DLD1 (cell line): ENCODE data around the gene SNCB.
"Not testable (repeated sequence)": the region's sequence is repeated elsewhere in the genome, so short reads cannot be mapped to it uniquely, and the experiment has no call there.

Experiments
- in situ Hi-C: cut with HindIII; loops from 2 replicates; pipeline ENCODE4 v1.10.0; 2017; ENCODE audit warnings: low sequenced_read_pairs

The SNCB gene

DNA sequence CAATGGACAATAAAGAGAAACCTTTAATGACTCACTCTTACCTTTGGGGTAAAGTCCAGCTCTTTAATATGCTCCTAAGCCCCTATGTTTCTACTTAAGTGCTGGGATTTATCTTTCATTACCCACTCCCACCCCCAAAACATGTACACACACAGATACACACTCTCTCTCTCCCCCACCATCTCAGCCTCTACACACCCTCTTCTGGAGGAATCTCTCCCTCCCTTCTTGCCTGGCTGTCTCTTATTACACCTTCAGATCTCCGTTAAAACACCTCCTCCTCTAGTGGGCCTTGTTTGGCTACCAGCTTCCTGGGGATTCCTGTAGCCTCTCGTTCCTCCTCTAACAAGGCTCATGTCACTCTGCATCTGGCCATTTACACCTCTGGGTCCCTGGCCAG lies 27.2 kb downstream of the SNCB start:
- in situ Hi-C loops: no loop called here

DNA sequence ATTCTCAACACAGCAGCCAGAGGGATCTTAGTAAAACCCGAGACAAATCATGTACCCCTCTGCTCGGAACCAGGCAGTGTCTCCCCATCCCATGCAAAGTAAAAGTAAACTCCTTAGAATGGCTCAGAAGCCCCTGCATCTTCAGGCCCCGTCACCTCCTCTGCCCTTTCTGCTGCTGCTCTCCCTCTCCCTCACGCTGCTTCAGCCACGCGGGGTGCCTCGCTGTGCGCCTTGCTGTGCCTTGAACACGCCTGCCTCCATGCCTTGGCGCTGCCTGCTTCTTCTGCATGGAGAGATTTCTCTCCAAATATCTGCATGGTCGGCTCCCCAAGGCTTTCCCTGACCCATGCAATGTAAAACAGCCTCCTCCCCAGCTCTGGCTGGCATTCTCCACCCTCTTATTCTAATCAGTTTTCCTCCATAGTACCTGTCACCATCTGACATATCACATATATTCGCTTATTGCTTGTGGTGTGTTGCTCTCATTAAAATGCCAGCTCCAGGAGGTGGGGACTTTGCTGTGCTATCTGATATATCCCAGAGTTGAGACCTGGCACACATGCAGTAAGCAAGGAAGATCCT lies 28.3 kb downstream of the SNCB start:
- in situ Hi-C loops: no loop called here

DNA sequence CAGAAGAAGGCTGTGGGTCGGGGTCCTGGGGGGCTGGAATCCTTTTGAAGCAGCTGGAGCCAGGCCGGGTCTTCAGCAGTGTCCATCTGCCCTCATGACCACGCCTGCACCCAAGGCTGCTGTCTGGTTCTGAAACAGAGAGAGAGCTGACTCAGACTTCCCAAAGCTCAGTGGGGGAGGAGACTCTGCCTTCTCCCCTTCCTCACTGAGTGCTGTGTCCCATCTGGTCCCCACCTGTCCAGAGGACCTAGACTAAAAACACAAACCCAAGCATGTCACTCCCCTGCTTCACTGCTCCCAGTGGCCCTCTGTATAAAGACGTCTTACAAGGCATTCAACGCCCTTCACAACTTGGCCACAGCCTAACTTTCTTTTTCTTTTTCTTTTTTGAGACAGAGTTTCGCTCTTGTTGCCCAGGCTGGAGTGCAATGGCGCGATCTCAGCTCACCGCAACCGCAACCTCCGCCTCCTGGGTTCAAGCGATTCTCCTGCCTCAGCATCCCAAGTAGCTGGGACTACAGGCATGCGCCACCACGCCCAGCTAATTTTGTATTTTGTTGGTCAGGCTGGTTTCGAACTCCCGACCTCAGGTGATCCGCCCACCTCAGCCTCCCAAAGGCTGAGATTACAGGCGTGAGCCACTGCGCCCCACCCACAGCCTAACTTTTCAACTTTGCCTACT lies 30.4 kb downstream of the SNCB start:
- in situ Hi-C loops: not testable (repeated sequence)

DNA sequence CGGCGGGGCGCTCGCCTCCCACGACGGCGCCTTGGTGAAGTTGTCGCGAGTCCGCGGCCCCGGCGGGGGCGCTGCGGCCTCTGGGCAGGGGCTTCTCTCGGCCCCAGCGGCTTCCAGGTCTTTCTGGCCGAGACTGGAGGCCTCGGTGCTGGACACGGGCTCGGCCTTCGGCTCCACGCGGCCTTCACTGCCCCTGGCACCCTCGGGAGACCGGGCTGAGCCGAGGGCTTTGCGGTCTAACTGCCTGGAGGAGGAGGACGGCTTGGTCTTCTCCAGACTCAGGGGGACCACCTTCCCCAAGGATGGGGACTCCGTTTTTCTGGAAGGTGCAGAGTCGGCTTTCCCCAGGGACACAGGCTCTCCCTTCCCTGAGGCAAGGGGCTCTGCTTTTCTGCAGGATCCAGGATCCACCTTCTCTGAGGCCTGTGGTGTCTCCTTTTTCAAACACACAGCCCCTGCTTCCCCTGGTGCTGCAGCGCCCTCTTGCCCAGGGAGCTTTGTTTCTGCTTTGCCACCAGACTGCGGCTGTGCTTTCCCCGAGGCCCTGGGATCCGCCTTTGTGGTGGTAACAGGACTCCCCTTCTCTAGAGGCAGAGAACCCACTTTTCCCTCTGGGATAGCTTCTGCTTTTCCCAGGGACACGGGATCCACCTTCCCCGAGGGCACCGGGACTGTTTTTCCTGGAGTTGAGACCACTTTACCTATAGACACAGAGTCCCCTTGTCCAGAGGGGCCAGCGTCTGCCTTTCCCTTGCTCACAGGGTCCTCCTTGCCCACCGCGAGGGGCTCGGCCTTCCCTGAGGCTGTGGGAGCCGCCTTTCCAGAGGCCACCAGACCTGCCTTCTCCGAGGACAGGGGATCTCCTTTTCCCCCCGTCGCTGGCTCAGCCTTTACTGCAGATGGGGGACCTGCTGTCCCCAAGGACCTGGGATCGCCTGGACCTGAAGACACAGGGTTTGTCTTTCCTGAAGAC lies 32.6 kb downstream of the SNCB start:
- in situ Hi-C loops: no loop called here

DNA sequence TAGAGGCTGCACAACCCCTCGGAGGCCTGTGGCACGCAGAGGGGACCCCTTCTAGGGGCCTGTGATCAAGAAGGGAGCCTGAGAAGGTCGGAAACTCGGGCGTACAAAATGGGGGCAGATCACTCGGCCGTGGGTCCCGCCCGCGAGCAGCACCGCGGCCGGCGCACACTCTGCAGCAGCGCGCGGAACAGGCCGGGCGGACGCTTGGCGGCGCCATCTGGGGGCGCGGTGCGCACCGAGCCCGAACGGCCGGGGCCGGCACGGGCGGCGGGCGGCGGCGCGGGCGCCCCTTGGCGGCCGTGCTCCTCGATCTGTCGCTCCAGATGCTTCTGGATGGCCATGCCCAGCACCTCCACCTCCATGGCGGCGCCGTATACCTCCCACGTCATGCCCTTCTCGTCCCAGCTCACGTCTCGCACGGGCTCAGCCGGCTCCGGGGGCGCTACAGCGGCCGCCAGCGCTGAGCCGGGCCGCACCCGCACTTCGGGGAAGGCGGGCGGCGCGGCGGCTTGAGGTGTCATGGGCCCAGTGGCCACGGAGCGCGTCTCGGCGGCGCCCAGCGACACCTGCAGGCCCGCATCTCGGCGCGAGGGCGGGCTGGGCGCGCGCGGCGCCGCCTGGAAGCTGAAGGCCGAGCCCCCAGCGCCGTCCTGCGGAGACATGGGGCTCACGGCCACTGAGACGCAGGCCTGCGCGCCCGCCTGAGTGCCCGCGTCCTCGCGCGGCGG lies 33.5 kb downstream of the SNCB start:
- in situ Hi-C loops: no loop called here

DNA sequence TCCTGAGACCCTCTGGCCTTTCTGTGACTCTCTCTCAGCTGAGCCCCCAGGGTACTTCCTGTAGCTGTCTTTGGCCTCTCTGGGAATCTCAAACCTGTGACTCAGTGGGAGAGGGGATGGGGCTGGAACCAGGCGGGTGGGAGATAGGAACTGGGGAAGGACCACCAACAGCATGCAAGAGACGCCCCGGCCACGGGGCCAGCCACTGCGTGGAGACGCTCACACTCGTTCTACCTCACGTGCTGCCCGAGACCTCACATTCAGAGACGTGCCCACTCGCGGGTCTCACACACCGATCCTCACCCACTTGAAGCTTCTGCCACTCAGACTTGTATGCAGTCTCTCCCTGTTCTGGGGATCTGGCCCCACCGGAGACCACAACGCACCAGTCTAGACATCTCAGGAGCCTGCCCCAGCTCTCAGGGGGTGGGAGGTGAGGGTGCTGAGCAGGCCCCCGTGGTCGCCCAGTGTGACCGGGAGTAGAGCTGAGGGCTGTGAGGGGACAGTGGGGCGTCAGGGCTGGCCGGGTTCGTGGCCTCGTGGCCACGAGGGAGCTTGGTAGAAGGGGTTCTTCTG lies 34.2 kb downstream of the SNCB start:
- in situ Hi-C loops: no loop called here

DNA sequence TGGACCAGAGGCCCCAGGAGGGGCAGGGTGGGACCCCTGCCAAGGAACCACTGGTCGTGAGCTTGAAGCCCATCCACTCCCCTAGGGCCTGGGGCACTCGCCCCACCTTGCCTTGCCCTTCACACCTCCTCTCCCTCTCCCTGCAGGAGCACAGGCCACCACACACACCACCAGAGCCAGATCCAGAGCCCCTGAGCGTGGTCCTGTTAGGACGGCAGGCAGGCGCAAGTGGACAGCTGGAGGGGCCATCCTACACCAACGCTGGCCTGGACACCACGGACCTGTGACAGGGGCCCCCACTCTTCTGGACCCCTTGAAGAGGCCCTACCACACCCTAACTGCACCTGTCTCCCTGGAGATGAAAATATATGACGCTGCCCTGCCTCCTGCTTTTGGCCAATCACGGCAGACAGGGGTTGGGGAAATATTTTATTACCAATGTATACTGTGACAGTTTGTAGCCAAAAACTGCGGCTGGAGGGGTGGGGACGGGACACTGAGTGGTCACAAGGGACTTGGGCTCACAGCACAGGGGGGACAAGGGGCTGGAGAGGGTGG lies 34.9 kb downstream of the SNCB start:
- in situ Hi-C loops: no loop called here

DNA sequence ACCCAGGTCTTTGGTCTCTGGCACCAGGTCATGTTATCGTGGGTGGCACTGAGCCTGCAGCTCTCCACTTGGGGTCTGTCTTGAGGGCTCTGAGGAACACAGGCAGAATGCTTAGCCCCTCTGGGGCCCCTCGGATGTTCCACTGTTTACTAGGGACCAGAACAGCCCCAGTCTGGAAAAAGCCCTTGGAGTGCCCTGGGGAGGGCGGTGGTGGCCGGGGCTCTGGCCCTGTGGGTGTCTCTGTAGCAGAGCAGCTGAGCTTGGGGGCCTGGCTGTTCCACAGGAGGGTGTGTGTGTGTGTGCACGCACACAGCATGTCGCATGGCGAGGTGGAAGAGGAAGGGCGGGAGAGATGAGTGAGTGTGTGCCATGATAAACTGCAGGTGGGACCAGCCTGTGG lies 35.8 kb downstream of the SNCB start:
- in situ Hi-C loops: no loop called here

DNA sequence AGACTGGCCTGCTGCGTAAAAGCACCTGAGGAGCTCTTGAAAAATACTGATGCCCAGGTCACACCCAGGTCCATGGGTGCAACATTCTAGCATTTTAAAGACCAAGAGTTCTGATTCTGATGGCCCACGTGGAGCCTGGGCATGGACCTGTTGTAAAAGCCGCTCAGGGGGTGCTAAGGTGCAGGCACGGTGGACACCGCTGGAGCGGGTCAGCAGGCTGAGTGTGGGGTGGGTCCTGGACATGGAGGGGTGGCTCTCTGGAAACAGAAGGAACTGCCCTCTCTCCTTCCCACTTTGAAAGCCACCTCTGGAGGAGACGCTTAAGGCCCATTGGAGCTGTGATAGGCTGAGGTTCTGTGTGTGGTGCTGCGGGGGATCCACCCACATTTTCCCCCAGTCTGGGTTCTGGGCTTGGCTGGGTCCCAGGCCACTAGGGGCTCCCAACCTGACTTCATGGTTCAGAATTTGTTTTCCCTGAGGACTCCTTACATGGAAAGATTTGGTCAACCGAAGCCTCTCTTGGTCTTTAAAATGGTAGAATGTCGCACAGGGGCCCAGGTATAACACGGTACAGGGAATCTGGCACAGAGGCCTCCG lies 37.0 kb downstream of the SNCB start:
- in situ Hi-C loops: no loop called here

DNA sequence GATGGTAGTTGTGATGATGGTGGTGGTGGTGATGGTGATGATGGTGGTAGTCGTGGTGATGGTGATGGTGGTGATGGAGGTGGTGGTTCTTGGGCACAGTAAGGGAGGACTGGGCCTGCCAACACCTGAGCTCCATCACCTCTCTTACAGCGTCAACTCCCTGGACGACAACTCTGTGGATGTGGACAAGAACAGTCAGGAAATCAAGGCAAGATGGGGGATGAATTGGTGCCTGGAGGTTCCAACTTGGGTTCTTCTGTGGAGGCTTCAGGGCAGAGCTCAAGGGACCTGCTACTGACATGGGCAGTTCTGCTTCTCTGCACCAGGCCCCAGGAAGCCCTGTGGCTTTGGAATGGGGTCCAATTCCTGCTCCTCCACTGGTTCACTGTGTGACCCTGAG lies 37.8 kb downstream of the SNCB start:
- in situ Hi-C loops: no loop called here

DNA sequence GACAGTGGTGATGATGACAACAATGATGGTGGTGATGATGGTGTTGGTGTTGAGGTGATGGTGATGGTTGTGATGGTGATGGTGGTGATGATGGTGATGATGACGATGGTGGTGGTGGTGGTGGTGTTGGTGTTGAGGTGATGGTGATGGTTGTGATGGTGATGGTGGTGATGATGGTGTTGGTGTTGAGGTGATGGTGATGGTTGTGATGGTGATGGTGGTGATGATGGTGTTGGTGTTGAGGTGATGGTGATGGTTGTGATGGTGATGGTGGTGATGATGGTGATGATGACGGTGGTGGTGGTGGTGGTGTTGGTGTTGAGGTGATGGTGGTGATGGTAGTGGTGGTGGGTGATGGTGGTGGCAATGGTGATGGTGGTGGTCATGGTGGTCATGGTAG lies 38.7 kb downstream of the SNCB start:
- in situ Hi-C loops: not testable (repeated sequence)

DNA sequence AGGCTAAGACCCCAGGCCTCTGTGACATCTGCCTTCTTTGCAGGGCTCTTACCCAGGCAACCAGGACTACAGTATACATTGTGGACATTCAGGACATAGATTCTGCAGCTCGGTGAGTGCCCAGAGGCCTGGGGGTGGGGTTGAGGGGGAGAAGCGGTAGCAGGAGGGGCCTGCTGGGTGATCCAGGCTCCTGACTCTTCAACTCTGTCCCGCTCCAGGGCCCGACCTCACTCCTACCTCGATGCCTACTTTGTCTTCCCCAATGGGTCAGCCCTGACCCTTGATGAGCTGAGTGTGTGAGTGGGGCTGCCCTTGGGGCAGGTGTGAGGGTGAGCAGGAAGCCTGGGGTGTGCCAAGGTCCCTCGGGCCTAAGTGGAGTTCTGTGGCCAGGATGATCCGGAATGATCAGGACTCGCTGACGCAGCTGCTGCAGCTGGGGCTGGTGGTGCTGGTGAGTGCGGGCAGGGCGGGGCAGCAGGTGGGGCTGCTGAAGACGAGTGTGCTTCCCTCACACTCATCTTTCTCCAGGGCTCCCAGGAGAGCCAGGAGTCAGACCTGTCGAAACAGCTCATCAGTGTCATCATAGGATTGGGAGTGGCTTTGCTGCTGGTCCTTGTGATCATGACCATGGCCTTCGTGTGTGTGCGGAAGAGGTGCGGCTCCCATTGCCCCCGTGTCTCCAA lies 40.2 kb downstream of the SNCB start:
- in situ Hi-C loops: no loop called here

DNA sequence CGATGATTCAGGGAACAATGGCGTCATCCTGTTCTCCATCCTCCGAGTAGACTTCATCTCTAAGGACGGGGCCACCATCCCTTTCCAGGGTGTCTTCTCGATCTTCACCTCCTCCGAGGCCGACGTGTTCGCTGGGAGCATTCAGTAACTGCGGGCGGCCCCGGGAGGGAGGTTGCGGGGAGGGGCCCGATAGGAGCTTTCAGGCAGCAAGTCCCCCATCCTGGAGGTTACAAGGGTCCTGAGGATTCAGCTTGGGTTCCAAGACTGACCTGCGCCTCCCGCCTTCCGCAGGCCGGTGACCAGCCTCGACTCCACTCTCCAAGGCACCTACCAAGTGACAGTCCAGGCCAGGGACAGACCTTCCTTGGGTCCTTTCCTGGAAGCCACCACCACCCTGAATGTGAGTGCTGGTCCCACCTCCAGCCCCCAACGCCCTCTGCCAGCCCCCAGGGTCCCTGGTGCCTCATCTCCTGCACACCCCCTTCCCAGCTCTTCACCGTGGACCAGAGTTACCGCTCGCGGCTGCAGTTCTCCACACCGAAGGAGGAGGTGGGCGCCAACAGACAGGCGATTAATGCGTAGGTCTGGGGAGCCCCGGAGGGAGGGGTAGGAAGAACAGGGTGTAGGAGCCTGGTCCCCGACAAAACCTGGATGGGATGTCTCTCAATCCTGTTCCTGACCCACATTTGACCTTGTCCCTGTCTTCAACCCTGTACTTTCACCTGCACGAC lies 41.1 kb downstream of the SNCB start:
- in situ Hi-C loops: no loop called here

DNA sequence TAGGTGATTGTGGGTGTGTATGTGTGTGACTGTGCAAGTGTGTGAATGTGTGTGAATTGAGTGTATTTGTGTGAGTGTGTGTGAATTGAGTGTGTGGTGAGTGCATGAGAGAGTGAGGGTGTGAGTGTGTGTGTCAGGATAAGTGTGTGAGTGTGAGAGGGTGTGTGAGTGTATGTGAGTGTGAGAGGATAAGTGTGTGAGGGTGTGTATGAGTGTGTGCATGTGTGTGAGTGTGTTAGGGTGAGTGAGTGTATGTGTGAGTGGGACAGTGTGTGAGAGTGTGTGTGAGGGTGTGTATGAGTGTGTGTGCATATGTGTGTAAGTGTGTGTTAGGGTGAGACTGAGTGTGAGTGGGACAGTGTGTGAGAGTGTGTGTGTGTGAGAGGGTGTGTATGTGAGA lies 42.0 kb downstream of the SNCB start:
- in situ Hi-C loops: no loop called here

DNA sequence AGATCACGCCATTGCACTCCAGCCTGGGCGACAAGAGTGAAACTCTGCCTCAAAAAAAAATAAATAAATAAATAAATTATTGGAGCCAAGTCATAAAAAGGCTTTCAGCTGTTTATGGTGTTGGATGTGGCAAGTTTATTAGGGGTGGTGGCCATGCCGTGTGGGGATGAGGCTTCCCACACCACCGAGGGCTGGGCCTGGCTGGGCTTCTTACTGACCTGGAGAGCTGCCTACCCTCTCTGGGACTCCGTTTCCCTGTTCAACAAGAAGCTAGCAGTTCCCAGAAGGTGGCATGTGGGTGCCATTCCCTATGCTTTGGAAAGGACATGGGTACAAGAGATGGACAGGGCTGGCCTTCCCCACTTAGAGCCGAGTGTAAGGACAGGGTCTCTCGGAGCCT lies 42.9 kb downstream of the SNCB start:
- in situ Hi-C loops: no loop called here

DNA sequence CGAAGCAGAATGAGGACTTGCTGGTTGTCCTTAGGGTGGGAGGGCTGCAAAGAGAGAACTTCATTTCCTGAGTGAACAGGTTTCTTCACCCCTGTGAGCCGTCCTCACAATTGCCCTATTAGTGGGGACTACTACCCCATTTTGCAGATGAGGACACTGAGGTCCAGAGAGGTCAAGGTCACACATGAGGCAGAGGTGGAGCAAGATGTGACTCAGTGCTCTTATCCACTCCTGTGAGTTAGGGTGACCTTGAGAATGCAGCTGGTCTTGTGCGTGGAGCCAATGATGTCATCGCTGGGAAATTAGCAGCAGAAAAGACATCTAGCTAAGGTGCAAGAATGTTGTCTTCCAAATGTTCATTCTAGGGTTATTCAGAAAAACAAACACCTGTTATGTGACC lies 47.3 kb downstream of the SNCB start:
- in situ Hi-C loops: no loop called here

DNA sequence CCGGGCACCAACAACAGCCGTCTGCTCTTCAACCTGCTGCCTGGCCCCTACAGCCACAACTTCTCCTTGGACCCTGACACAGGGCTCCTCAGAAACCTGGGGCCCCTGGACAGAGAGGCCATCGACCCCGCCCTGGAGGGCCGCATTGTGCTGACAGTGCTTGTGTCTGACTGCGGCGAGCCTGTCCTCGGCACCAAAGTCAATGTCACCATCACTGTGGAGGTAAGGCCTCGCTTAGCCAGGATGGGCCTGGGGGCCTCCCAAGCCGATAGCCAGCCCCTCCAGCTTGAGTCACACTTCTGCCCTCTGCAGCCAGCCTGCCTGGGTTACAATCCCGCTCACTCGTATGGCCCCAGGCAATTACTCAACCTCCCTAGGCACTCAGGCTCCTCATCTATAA lies 49.0 kb downstream of the SNCB start:
- in situ Hi-C loops: no loop called here

DNA sequence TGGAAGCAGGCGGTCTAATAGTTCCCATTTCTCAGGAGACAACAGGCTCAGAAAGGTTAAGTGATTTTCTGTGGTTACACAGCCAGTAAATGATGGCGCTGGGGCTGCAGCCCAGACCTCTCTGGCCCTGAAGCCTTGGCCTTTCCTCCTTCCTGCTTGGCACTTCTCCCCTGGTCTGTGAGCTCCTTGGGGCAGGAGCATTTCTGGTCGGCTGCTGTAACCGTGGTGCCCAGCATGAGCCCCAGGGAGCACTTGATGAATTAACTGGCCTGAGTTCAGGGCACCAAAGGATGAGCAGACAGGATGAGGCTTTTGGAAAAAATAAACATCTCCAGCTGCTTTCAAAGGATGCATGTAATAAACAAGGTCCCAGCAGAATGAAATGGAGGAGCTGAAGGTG lies 51.0 kb downstream of the SNCB start:
- in situ Hi-C loops: no loop called here

DNA sequence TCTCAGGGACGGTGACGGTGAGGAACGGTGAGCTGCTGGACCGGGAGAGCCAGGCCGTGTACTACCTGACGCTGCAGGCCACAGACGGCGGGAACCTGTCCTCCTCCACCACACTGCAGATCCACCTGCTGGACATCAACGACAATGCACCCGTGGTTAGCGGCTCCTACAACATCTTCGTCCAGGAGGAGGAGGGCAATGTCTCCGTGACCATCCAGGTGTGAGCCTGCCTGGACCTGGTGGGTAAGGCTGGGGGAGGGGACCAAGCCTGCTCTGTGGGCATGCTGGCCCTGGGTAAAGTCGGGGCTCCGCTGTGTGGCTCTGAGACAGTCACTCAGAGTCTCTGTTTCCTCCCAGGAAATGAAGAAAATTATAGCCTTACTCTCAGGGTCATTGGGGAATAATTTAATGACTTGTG lies 51.9 kb downstream of the SNCB start:
- in situ Hi-C loops: no loop called here
